HepG2 (cell line): ENCODE results near the gene SLC25A11. TPM values are rescaled to one million over a fixed set of nuclear protein-coding genes. Genes with fewer than 3 reads are reported as not detected.

Experiments used
- BORCS8-MEF2B ChIP-seq: sonication (generic); formaldehyde crosslinking; IDR thresholded peaks from 2 replicates; pipeline ENCODE4 v1.8.0; 2022; ENCODE audit warnings: mild to moderate bottlenecking, missing genetic modification reagents
- HES4 ChIP-seq: sonication (generic); formaldehyde crosslinking; IDR thresholded peaks from 2 replicates; pipeline ENCODE4 v1.9.0; 2021; ENCODE audit warnings: mild to moderate bottlenecking, missing genetic modification reagents, borderline replicate concordance
- HINFP ChIP-seq: sonication (generic); formaldehyde crosslinking; IDR thresholded peaks from 2 replicates; pipeline ENCODE4 v1.4.0; 2020; ENCODE audit warnings: low read depth, mild to moderate bottlenecking, missing genetic modification reagents
- MIER2 ChIP-seq: IDR thresholded peaks from 2 replicates; pipeline ENCODE4 v1.6.1; 2016; ENCODE audit warnings: missing biosample characterization, missing genetic modification reagents
- NFAT5 ChIP-seq: sonication (generic); formaldehyde crosslinking; IDR thresholded peaks from 2 replicates; pipeline ENCODE4 v1.4.0; 2020; ENCODE audit warnings: missing genetic modification reagents
- TBP ChIP-seq: sonication (generic); formaldehyde crosslinking; IDR thresholded peaks from 2 replicates; pipeline ENCODE4 v1.5.0; 2020; ENCODE audit warnings: missing genetic modification reagents
- TFAP4 ChIP-seq: sonication (generic); IDR thresholded peaks from 2 replicates; pipeline ENCODE4 v1.6.1; 2016; ENCODE audit warnings: low read depth, borderline replicate concordance
- TRIM22 ChIP-seq: fragments of 450-650 bp; IDR thresholded peaks from 2 replicates; pipeline ENCODE4 v1.6.1; 2017
- ZBTB34 ChIP-seq: sonication (generic); formaldehyde crosslinking; IDR thresholded peaks from 2 replicates; pipeline ENCODE4 v1.8.0; 2022; ENCODE audit warnings: mild to moderate bottlenecking, missing genetic modification reagents
- ZBTB38 ChIP-seq: sonication (generic); formaldehyde crosslinking; IDR thresholded peaks from 2 replicates; pipeline ENCODE4 v1.5.1; 2020; ENCODE audit warnings: mild to moderate bottlenecking, missing genetic modification reagents
- ZNF362 ChIP-seq: sonication (generic); formaldehyde crosslinking; IDR thresholded peaks from 2 replicates; pipeline ENCODE4 v1.4.0; 2020; ENCODE audit warnings: missing genetic modification reagents, mild to moderate bottlenecking, borderline replicate concordance
- ZNF44 ChIP-seq: sonication (generic); formaldehyde crosslinking; IDR thresholded peaks from 2 replicates; pipeline ENCODE4 v1.5.1; 2020; ENCODE audit warnings: mild to moderate bottlenecking, missing genetic modification reagents
- ZNF572 ChIP-seq: sonication (generic); formaldehyde crosslinking; IDR thresholded peaks from 2 replicates; pipeline ENCODE4 v1.5.1; 2020; ENCODE audit warnings: mild to moderate bottlenecking, missing genetic modification reagents
- ZNF615 ChIP-seq: sonication (generic); formaldehyde crosslinking; IDR thresholded peaks from 2 replicates; pipeline ENCODE4 v1.5.0; 2020; ENCODE audit warnings: mild to moderate bottlenecking, missing genetic modification reagents, borderline replicate concordance
- ZNF772 ChIP-seq: sonication (generic); formaldehyde crosslinking; IDR thresholded peaks from 2 replicates; pipeline ENCODE4 v1.5.0; 2020; ENCODE audit warnings: mild to moderate bottlenecking, missing genetic modification reagents
- ZNF773 ChIP-seq: sonication (generic); formaldehyde crosslinking; IDR thresholded peaks from 2 replicates; pipeline ENCODE4 v1.4.0; 2020; ENCODE audit warnings: missing genetic modification reagents, borderline replicate concordance
- ZNF83 ChIP-seq: sonication (generic); formaldehyde crosslinking; IDR thresholded peaks from 2 replicates; pipeline ENCODE4 v1.4.0; 2020; ENCODE audit warnings: missing genetic modification reagents, mild to moderate bottlenecking, borderline replicate concordance
- polyA plus RNA-seq, 8 experiments: library from polyadenylated mRNA; depleted of rRNA in 3 of 8; stranded (reverse) in 7 of 8; unstranded in 1 of 8; fragments of >200 nt; fragmentation: Illumina TruSeq in 4 of 8; extraction: Trizol in 4 of 8; gene quantifications; 2 replicates each; pipeline versions ENCODE4 v1.2.1 to v1.2.3, GENCODE V29; 2011 to 2016; ENCODE audit warnings: low read depth in 4 of 8, missing spikeins in 1 of 8, mixed read lengths in 1 of 8; ENCODE audit not compliant: insufficient read depth in 1 of 8
- total RNA-seq, 5 experiments: library from RNA; depleted of rRNA; stranded (reverse); fragments of >200 nt; fragmentation: Illumina TruSeq; extraction: Trizol; gene quantifications; 2 replicates each; pipeline ENCODE4 v1.2.3, GENCODE V29; 2016; ENCODE audit warnings: low read depth in 1 of 5

Gene SLC25A11
- total and polyA plus RNA-seq, 2 of the 13 experiments (the other 11 are each of a cell fraction or from before 2014, with no cell fraction given): 35.4 to 47.2 TPM

- TF ChIP-seq ZNF615 (CRISPR knock-in tag): 0 out of 2 replicates have a peak, but pooled peaks have one; percentile 56
- TF ChIP-seq ZNF44 (CRISPR knock-in tag): no peak
- TF ChIP-seq TFAP4: 0 out of 2 replicates have a peak, but pooled peaks have one; percentile 6
- no peak for TF ChIP-seq HINFP
- peak; percentile 57 for TF ChIP-seq ZBTB38 (CRISPR knock-in tag)
- no peak for TF ChIP-seq ZBTB34
- no peak for TF ChIP-seq ZNF83 (CRISPR knock-in tag)
- TF ChIP-seq ZNF362: no peak
- no peak for TF ChIP-seq TBP
- TF ChIP-seq MIER2 (CRISPR knock-in tag): 0 out of 2 replicates have a peak, but pooled peaks have one; percentile 31
- no peak; the same call in 1 of the 2 replicates for TF ChIP-seq ZNF772
- 0 out of 2 replicates have a peak, but pooled peaks have one; percentile 42 for TF ChIP-seq ZNF572 (CRISPR knock-in tag)
- no peak for TF ChIP-seq NFAT5 (CRISPR knock-in tag)
- TF ChIP-seq BORCS8-MEF2B (CRISPR knock-in tag): peak; percentile 73
- no peak for TF ChIP-seq TRIM22
- TF ChIP-seq HES4 (CRISPR knock-in tag): no peak
- no peak for TF ChIP-seq ZNF773 (CRISPR knock-in tag)
These were observed 27.1 kb upstream of the SLC25A11 start (continued) for GRCh38 chr17:4966844-4967538.
